IMR-90 (cell line): ENCODE measurements around the gene PTPRK. TPM values are rescaled to one million over a fixed set of nuclear protein-coding genes. Genes with fewer than 3 reads are reported as not detected.

Experiments
- ATAC-seq: fragments of 200-7000 bp; cut with Tn5 transposase; 2 replicates; pipeline ENCODE4 v1.9.1; 2020; ENCODE audit warnings: low read depth, mild to moderate bottlenecking, moderate library complexity
- BruUV-seq: library from RNA; stranded (reverse); fragments of 400-500 nt; replicated peaks from 2 replicates; lab custom pipeline; 2021; lab: Mats Ljungman, UMichigan
- CTCF ChIA-PET: fragments of 300-600 bp; formaldehyde crosslinking; extraction: SDS; loops from one replicate; lab custom pipeline; 2021; ENCODE audit warnings: antibody characterized with exemption; lab: Yijun Ruan, JAX
- POLR2A ChIA-PET: fragments of 300-600 bp; sonication (Branson Sonifier 250); formaldehyde crosslinking; loops from one replicate; lab custom pipeline; 2022; ENCODE audit warnings: antibody characterized with exemption; ENCODE audit not compliant: unreplicated experiment; lab: Charles Lee
- DNase-seq: peaks from one replicate; pipeline ENCODE4 v3.0.0; 2013
- H2AFZ ChIP-seq: replicated peaks from 2 replicates; pipeline ENCODE3; 2013; ENCODE audit warnings: low read length, mild to moderate bottlenecking; ENCODE audit not compliant: poor library complexity
- H2AK5ac ChIP-seq: 2 replicates; pipeline ENCODE4 v1.6.1; 2013; ENCODE audit warnings: low read depth, low read length, inconsistent platforms
- H2AK9ac ChIP-seq: replicated peaks from 2 replicates; pipeline ENCODE3; 2013; ENCODE audit warnings: mild to moderate bottlenecking, low read depth, low read length, moderate library complexity; ENCODE audit not compliant: poor library complexity
- H2BK120ac ChIP-seq: 2 replicates; pipeline ENCODE4 v1.6.1; 2013; ENCODE audit warnings: low read depth, low read length, inconsistent platforms
- H2BK15ac ChIP-seq: 3 replicates; pipeline ENCODE4 v1.6.1; 2013; ENCODE audit warnings: low read depth, low read length, inconsistent platforms
- H2BK20ac ChIP-seq: 2 replicates; pipeline ENCODE4 v1.6.1; 2013; ENCODE audit warnings: low read depth, mild to moderate bottlenecking, inconsistent platforms, low read length, moderate library complexity
- H2BK5ac ChIP-seq: 2 replicates; pipeline ENCODE4 v1.6.1; 2013; ENCODE audit warnings: mild to moderate bottlenecking, low read depth, low read length, inconsistent platforms; ENCODE audit not compliant: poor library complexity, severe bottlenecking
- H3K14ac ChIP-seq: replicated peaks from 2 replicates; pipeline ENCODE4 v1.6.1; 2013; ENCODE audit warnings: low read depth, low read length, inconsistent platforms
- H3K18ac ChIP-seq: 2 replicates; pipeline ENCODE4 v1.6.1; 2013; ENCODE audit warnings: low read depth, low read length, control low read depth
- H3K23ac ChIP-seq: 2 replicates; pipeline ENCODE4 v1.6.1; 2013; ENCODE audit warnings: low read depth, low read length, inconsistent platforms
- H3K27ac ChIP-seq: 2 replicates; pipeline ENCODE4 v1.5.1; 2013; ENCODE audit warnings: mild to moderate bottlenecking, control low read depth, low read length; ENCODE audit not compliant: insufficient read depth
- H3K27me3 ChIP-seq: 2 replicates; pipeline ENCODE4 v1.6.1; 2013; ENCODE audit warnings: low read length; ENCODE audit not compliant: control insufficient read depth, insufficient read depth
- H3K36me3 ChIP-seq: 2 replicates; pipeline ENCODE4 v1.6.1; 2013; ENCODE audit warnings: low read length, mixed read lengths; ENCODE audit not compliant: control insufficient read depth, insufficient read depth
- H3K4ac ChIP-seq: 2 replicates; pipeline ENCODE4 v1.6.1; 2013; ENCODE audit warnings: low read depth, low read length, inconsistent platforms
- H3K4me1 ChIP-seq: 2 replicates; pipeline ENCODE4 v1.6.1; 2013; ENCODE audit warnings: low read length, mixed read lengths; ENCODE audit not compliant: control insufficient read depth, insufficient read depth
- H3K4me2 ChIP-seq: 2 replicates; pipeline ENCODE4 v1.6.1; 2013; ENCODE audit warnings: low read depth, mild to moderate bottlenecking, control low read depth, low read length, moderate library complexity
- H3K4me3 ChIP-seq: 2 replicates; pipeline ENCODE4 v1.5.1; 2013; ENCODE audit warnings: low read depth, mild to moderate bottlenecking, control low read depth, low read length, moderate library complexity; ENCODE audit not compliant: insufficient read depth
- H3K56ac ChIP-seq: 2 replicates; pipeline ENCODE4 v1.6.1; 2013; ENCODE audit warnings: low read length, inconsistent platforms; ENCODE audit not compliant: insufficient read depth; ENCODE audit errors: extremely low read depth
- H3K79me1 ChIP-seq, 2 experiments: 2 replicates each; pipeline ENCODE4 v1.6.1; 2013; ENCODE audit warnings: low read length in 2 of 2, inconsistent platforms in 1 of 2, low read depth in 1 of 2
- H3K9ac ChIP-seq: 2 replicates; pipeline ENCODE4 v1.6.1; 2013; ENCODE audit warnings: low read depth, low read length, control low read depth
- H3K9me1 ChIP-seq: 2 replicates; pipeline ENCODE4 v1.6.1; 2013; ENCODE audit warnings: low read length, inconsistent platforms; ENCODE audit not compliant: insufficient read depth
- H3K9me3 ChIP-seq: 2 replicates; pipeline ENCODE4 v1.6.1; 2013; ENCODE audit warnings: low read length; ENCODE audit not compliant: control insufficient read depth, insufficient read depth
- H4K20me1 ChIP-seq: 2 replicates; pipeline ENCODE4 v1.6.1; 2013; ENCODE audit warnings: low read length, inconsistent platforms; ENCODE audit not compliant: insufficient read depth
- H4K5ac ChIP-seq: 2 replicates; pipeline ENCODE4 v1.6.1; 2013; ENCODE audit warnings: mild to moderate bottlenecking, low read depth, low read length, control low read depth
- H4K8ac ChIP-seq, 2 experiments: 2 replicates each; pipeline ENCODE4 v1.6.1; 2013; ENCODE audit warnings: low read depth in 2 of 2, low read length in 2 of 2, control low read depth in 1 of 2, inconsistent platforms in 1 of 2
- H4K91ac ChIP-seq: 2 replicates; pipeline ENCODE4 v1.6.1; 2013; ENCODE audit warnings: low read depth, low read length, inconsistent platforms; ENCODE audit not compliant: insufficient read depth
- ELK1 ChIP-seq: fragments of 150-350 bp; IDR thresholded peaks from 2 replicates; pipeline ENCODE4 v1.6.1; 2016; ENCODE audit warnings: low read depth, mild to moderate bottlenecking, low read length, moderate library complexity, borderline replicate concordance
- MAZ ChIP-seq: IDR thresholded peaks from 2 replicates; pipeline ENCODE4 v1.6.1; 2012; ENCODE audit warnings: low read depth, mild to moderate bottlenecking, low read length, improper control_type of control experiment, moderate library complexity, borderline replicate concordance
- MXI1 ChIP-seq: IDR thresholded peaks from 2 replicates; pipeline ENCODE4 v1.6.1; 2012; ENCODE audit warnings: low read depth, mild to moderate bottlenecking, low read length, moderate library complexity, borderline replicate concordance
- NFE2L2 ChIP-seq: fragments of 150-350 bp; IDR thresholded peaks from 2 replicates; pipeline ENCODE4 v1.6.1; 2016; ENCODE audit warnings: low read depth, mild to moderate bottlenecking, low read length
- RAD21 ChIP-seq: IDR thresholded peaks from 2 replicates; pipeline ENCODE4 v1.6.1; 2012; ENCODE audit warnings: low read length, improper control_type of control experiment
- RCOR1 ChIP-seq: IDR thresholded peaks from 2 replicates; pipeline ENCODE4 v1.6.1; 2012; ENCODE audit warnings: mild to moderate bottlenecking, low read length, improper control_type of control experiment; ENCODE audit not compliant: insufficient replicate concordance
- SMC3 ChIP-seq: fragments of 150-350 bp; IDR thresholded peaks from 2 replicates; pipeline ENCODE4 v1.6.1; 2016; ENCODE audit warnings: low read depth, mild to moderate bottlenecking, antibody characterized with exemption, low read length, moderate library complexity
- USF2 ChIP-seq: fragments of 150-350 bp; IDR thresholded peaks from 2 replicates; pipeline ENCODE4 v1.6.1; 2017; ENCODE audit warnings: mild to moderate bottlenecking, antibody characterized with exemption, low read length, low read depth
- WGBS, 2 experiments: methylation state at CpG; one replicate each; pipeline versions ENCODE4 v1.1.5 to v1.1.7; 2013; ENCODE audit warnings: missing lambda C conversion rate in 2 of 2; ENCODE audit not compliant: insufficient read length in 1 of 2; ENCODE audit errors: extremely low coverage in 2 of 2; 5-methylcytosine and 5-hydroxymethylcytosine counted together
- dilution Hi-C: fragments of 300-500 bp; cut with HindIII; formaldehyde crosslinking; loops from one replicate; pipeline ENCODE4 v1.14.3; 2018; ENCODE audit warnings: low sequenced_read_pairs; ENCODE audit not compliant: unreplicated experiment
- in situ Hi-C: fragments of 300-500 bp; cut with MboI; formaldehyde crosslinking; loops from 3 replicates; pipeline ENCODE4 v1.14.3; 2019; ENCODE audit warnings: low sequenced_read_pairs, inconsistent platforms, mixed read lengths
- intact Hi-C: fragments of 100-400 bp; cut with micrococcal nuclease; formaldehyde crosslinking; loops from 2 replicates; pipeline ENCODE4 v1.10.0; 2022
- polyA plus RNA-seq, 3 experiments: library from polyadenylated mRNA; depleted of rRNA; stranded (reverse); fragments of >200 nt; gene quantifications; 2 replicates each; pipeline ENCODE4 v1.2.3, GENCODE V29; 2012; ENCODE audit warnings: low replicate concordance in 1 of 3
- total RNA-seq: library from RNA; depleted of rRNA; stranded (reverse); fragments of >200 nt; gene quantifications from 2 replicates; pipeline ENCODE4 v1.2.3, GENCODE V29; 2012

The PTPRK gene
- total and polyA plus RNA-seq, 2 of the 4 experiments (the other 2 are of a cell fraction): 18.0 to 80.8 TPM

- intact Hi-C loops (no loop called here), in situ Hi-C loops (no loop called here), dilution Hi-C loops (no loop called here)
- TF ChIP-seq USF2 (no peak), MAZ (no peak), RAD21 (no peak), SMC3 (no peak), MXI1 (no peak), RCOR1 (no peak), ELK1 (no peak), NFE2L2 (no peak)
- H3K9me3 ChIP-seq: no peaks in the 10 kb centered on the region
- H2AK9ac ChIP-seq: no peak overlapping the region
- no peak overlapping the region for H2AK5ac ChIP-seq
- no peak overlapping the region for H3K18ac ChIP-seq
- no peak for DNase-seq
- no peak overlapping the region for H3K14ac ChIP-seq
- H3K27ac ChIP-seq: no peak overlapping the region
- H3K9me1 ChIP-seq: no peaks in the 10 kb centered on the region; the same call in 1 of the 2 replicates
- no peak overlapping the region for H4K91ac ChIP-seq
- no peak overlapping the region for H3K56ac ChIP-seq
- no peak overlapping the region for H4K8ac ChIP-seq
- H2BK15ac ChIP-seq: no peak overlapping the region
- no peak for ATAC-seq
- H3K79me1 ChIP-seq: peaks cover 16 to 62% of the 10 kb centered on the region in 2 experiments
- H3K9ac ChIP-seq: no peak overlapping the region
- no CpG with 5 or more reads among the region's 5 CpGs for WGBS, 2 experiments
- no peak overlapping the region for H2AFZ ChIP-seq
- H2BK20ac ChIP-seq: no peak overlapping the region
- H3K4me3 ChIP-seq: no peak overlapping the region
- no peak overlapping the region for H3K4ac ChIP-seq
- no peak overlapping the region for H4K5ac ChIP-seq
- POLR2A ChIA-PET: no interaction called here
- H3K36me3 ChIP-seq: 0 out of 2 replicates have a peak, but pooled peaks cover 2% of the 10 kb centered on the region
- CTCF ChIA-PET: no interaction called here
- no peak overlapping the region for H2BK5ac ChIP-seq
- H2BK120ac ChIP-seq: no peak overlapping the region
- H3K4me2 ChIP-seq: no peak overlapping the region
- H3K27me3 ChIP-seq: no peaks in the 10 kb centered on the region
- no TSS peak for BruUV-seq
- H4K20me1 ChIP-seq: peaks cover 4% of the 10 kb centered on the region; the same call in 1 of the 2 replicates
- H3K4me1 ChIP-seq: peaks cover 3% of the 10 kb centered on the region; the same call in 1 of the 2 replicates
- H3K23ac ChIP-seq: no peak overlapping the region
These were observed 186.7 kb downstream of the PTPRK start for GRCh38 chr6:128333581-128334223.
